ENCODE measurements around the gene PRKCH.

Gene PRKCH

DNA sequence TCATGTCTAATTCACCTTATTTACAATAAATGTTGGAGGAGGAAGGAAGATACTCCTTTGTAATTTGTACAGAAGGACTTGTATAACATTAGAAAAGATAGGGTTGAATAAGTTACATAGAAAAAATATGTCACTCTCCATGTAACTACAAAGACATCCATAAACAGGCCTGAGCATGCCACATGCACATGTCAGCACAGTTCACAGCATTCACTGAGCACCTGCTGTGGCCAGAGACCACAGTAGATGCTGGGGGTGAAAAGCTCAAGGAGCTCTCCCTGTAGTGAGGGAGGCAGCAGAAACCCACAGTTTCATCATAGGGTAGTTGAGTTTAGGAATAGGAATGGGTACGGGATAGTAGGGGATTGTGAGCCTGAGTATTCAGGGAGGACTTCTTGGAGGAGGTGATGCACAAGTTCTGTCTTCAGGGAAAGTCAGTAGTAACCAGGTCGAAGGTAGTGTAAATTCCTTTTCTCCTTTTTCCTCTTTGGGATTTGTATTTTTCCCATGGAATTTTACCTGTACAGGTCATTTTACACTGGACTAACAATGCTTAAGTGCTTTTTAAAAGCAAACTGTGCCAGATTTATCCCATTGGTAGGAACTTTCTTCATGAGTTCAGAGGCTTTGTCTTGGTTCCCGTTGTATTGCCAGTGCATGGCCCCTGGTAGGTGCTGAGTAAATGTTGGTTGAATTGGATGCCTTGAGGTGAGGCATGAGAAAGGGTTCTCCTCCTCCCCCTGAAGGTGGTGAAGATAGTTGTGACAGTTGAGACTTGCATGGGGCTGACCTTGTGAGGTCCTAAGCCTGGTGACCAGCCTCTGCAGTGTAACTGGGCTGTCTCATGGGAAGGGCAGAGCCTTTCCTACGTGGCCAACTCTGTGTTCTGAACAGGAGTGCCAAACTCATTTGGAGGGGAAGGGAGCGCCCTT, 20.2 kb downstream of the PRKCH start:
- DNase-seq = no peak

DNA sequence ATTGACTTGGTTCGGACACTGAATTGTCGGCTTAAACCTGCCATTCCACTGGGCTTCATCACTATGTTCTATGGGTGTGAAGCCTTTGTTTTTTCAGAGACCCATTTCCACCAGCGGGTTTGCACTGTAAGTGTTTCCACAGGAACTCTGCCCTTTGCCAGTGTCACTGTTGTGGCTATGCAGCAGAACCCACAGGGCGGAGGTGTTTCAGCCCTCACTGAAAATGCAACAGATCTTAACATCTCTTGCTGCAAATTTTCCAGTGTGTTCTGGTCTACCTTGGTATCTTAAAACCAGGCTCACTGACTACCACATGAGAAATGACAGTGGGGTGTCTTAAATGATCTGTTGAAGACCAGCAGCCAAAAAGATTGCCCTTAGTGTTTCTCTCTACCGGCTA, 21.1 kb downstream of the PRKCH start:
- DNase-seq = no peak

DNA sequence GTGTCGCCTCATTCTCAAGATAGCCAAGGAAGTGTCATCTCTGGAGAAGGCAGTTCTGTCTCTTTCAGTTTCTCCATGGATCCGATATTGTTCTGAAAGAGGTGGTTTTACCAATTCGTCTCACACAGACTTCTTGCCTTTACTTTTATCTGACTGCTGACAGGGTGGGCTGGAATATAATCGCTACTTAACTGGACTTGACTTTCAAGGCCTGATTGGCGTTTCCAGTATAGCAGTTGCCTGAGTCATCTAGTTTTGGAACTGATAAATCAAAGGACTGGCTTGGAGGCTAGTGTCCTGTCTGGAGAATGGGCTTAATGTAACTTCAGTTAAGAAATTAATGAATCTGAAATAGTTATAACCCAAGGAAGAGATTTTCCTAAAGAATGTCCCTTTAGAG, 21.6 kb downstream of the PRKCH start:
- DNase-seq = no peak

DNA sequence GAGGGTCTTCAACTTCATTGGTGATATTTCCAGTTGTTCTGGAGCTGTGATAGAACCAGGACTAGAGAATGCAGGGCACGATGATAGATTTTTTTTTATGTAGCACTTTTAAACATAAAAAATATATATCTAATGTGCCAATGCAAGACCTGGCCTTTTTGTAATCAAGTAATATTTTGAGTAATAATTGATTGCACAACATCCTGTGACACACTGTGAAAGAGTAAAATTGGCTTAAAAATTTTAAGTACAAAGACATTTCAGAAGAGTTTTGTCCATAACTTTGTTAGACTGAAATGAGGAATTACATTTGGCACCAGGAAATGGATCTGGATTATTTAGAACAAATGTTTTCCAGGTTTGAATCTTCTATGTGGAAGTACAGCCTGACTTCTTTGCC, 22.1 kb downstream of the PRKCH start:
- DNase-seq = no peak

DNA sequence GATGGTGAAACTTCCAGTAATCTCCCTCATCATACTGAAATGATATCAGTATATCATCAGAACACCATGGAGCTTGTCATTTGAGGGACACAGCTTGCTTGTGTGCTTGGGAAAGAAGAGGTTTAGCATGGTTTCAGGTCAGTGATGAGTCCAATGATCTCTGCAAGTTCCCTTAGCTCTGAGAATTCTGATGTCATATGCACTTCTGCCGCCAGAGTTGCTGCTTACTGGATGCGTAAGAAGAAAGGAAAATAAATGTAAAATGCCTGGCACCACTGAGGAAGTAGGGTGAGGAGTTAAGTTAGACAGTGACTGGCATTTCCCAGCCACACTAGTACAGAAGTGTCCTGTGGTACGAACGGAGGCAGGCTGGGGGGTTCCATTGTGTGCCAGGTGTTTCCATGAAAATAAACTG, 22.6 kb downstream of the PRKCH start:
- no peak for DNase-seq

DNA sequence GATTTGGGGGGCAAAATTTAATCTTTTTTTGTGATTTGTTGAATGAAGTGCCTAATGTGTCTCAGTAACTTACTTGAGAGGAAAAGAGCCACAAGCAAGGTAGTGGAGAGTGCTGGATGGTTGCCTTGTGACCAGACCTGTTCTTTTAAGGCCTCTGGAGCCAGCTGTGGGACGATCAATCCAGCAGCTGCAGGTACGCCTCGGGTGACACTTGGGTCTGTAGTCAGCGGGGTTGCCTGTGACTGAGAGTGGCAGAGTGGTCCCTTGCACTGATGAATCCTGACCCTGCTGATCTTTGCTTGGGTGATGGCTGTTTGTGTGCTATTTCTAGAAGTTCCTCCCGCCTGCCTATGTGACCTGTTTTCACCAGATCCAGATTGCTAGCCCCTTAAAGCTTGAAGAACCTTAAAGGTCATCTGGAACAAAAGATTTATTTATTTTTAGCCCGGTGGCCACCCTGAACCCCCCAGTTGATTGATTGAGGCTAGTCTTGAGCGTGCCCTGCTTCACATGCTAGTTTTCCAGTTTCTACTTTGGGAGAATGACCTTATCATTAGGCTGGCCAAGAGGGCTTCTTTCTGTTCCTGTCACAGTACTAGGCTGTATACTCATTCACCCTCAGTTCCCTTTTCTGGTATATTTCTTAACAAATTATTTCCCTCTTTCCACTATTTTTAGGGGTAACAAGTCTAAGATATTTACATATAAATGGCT, 23.2 kb downstream of the PRKCH start:
- no peak for DNase-seq

DNA sequence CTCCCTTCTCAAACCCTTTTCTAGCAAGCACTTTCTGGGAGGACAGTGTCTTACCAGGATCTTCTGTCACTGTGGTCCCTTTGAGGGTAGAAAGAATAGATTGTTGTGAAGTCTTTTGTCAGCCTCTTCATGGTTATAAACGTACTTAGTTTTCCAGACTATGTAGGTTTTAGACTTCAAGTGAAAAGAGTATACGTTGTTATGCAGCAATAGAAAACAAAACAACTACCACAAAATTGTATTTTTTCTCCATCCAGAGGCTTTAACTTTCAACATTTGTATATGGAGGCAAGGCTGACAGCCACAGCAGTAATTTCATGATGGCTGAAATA, 23.7 kb downstream of the PRKCH start:
- DNase-seq = no peak

DNA sequence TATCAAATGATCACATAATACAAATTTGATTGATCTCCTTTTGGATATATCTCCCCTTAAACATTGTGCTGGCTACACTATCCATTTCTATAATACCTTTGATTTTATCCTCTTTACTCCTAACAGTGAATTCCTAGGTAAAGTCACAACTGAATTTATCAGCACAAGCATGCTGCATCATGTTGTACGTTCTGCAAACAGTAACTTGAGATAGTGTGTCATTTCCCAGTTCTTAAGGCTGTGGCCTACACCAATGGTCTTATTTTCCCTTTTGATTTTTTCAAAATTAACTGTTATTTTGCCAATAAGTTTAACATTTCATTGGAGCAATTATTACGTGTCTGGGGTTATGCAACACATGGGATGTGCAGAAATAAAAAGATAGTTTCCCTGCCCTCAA, 24.8 kb downstream of the PRKCH start:
- DNase-seq = no peak

DNA sequence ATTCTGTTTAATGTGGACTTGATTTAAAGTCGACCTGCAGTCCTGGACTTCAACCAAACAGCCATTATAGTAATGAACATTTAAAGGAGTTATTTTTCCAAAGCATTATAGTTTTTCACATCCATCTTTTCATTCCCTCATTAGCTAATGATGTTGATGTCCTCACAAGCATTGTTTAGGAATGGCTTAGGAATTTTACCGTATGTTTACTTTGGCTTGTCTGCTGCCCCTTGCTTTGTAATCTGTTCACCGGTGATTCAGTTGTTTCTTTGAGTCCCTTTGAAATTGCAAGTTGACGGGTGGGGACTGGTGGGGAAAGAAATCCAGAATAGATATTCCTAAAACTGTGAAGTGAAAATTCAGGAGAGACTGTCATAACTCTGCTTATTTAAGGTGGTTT, 25.4 kb downstream of the PRKCH start:
- DNase-seq = no peak

DNA sequence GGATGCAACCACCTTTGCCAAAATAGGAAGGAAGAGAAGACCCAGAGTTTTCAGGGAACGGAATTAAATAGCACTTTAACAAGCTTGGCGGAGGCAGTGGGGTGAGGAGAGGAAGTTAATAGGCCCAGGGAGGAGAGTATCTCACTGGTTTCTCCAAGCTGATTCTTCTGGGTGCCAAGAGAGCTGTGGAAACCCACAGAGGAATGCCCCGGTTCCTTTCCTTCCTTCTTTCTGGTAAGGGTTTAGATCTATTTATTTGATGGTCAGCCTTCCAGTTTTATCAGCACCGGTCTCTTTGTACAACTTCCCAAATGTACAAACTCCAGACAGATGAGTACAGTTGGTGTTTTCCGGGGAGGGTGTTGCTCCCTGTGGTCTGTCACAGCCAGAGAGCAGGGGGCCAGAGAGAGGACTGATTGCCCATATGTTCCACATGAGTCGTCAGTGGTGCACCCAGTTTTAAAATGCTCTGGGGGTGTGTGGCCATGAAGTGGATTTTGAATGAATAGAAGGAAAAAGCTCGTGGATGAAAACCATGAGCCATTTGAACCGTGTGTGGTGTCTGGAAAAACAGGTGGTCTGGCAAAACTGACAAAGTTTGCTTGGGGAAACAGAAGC, 26.6 kb downstream of the PRKCH start:
- no peak for DNase-seq

DNA sequence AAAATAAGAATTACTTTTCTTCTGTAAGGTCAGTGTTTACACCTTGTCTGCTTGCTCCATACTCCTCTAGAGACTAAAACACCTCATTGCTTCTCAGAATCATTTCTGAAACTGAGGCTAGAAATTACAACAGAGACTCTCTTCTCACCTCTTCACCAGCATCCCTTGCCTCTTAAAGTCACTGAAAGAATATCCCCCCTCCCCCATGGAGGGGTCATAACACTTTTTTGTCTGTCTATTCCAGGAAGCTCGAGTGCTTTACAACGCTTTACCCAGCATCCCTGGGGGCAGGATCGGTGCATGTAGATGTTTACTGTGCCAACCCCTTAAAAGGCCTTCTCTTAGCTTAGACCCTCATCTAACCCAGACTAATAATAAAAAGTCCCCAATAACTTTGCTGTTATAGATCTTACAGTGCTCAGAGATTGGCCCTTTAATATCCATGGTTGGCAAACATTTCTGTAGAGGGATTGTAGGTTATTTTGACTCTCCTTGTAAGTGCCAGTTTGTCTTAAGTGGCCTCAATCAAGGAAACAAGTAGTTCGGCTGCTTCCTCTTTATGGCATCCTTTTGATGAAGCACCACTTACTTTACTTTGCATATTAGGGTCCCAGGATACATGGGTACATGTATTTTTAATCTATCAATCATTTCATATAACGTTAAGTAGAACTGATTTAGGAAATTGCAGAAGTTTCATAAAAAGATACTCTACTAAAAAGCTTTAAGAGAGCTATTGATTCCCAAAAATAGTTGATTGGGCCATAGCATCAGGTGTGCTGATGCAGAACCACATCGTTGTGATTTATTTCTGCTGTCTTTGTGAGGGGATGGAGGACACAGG, 29.3 kb downstream of the PRKCH start:
- DNase-seq = no peak

DNA sequence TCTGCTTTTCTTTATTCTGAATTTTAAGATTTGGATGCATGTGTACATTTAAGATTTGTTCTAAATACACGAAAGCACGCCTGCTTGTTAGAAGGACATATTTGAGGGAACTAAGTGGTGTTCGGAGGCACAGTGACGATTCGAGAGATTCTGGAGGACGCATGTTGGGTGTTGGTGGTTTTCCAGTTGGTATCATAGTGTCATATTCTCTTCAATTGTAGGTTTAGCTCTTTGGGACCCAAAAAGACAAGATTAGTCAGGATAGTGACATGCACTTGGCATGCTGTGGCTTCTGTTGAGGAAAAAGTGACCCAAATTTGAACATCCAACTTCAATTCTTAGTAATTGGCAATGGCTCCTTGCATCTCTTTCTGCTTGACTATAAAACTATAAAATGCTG, 30.1 kb downstream of the PRKCH start:
- no peak for DNase-seq

DNA sequence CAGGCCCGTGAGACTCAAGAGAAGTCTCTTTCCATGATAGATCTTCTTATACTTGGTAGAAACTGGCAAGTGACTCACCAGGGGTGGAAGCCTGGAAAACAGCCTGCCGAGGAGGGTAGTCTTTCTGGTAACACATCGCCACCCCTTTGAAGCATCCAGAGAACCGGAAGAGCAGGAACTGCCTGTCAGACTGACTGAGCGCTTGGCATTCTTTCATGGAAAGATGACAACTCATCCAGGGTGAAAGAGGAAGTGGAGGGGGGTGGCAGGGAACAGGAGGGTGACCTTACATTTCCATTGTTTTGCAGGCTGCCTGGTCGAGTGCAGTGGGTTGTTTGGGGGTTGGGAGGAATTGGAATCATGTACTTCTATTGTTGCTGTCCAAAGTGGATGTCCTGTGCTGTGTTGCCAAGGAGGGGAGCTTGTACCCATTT, 34.5 kb downstream of the PRKCH start:
- DNase-seq = no peak

DNA sequence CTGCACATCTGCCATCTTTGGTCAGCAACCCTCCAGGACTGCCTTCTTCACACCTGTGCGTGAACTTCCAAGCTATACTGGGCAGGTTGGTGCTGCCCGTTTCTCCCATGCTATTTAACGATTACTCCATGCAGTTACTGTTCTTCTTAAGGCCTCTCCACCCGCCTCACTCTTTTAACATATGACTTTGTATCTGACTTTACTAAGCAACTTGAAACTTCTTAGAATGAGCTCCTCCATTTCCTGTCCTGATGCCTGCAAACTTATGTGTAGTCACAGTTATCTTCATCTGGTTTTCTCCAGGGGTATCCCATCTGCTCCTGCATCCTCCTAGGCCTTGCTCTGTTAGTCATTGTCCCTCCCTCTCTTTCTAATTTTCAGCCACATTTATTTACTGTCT, 35.7 kb downstream of the PRKCH start:
- DNase-seq = no peak

DNA sequence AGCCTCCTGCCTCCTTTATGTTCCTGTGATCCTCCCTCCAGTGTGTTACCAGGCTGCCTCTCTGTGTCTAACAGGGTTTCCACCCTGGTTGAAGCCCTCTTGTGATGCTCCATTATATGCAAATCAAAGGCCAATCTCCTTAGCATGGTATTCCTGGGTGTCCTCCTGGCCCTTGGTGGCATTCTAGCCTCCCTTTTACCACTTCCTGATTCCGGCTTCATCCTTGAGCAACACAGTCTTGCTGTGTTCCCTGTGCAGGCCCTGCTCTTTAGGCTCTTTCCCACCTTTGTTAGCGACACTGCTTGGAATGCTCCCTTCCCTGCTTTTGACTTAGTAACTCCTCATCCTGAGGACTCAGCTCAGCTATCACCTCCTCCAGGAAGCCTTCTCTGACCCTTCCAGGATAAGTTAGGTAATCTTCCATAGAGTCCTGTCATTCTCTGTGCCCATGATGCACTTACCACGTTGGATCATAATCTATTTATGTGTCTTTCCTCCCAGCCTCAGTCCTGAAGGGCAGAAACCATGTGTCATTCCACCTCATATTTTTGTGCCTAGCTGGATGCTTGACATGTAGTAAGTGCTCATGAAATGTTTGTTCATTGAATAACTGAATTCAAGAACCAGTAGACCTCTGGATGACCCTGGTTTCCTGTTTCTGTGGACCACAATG, 37.3 kb downstream of the PRKCH start:
- no peak for DNase-seq

DNA sequence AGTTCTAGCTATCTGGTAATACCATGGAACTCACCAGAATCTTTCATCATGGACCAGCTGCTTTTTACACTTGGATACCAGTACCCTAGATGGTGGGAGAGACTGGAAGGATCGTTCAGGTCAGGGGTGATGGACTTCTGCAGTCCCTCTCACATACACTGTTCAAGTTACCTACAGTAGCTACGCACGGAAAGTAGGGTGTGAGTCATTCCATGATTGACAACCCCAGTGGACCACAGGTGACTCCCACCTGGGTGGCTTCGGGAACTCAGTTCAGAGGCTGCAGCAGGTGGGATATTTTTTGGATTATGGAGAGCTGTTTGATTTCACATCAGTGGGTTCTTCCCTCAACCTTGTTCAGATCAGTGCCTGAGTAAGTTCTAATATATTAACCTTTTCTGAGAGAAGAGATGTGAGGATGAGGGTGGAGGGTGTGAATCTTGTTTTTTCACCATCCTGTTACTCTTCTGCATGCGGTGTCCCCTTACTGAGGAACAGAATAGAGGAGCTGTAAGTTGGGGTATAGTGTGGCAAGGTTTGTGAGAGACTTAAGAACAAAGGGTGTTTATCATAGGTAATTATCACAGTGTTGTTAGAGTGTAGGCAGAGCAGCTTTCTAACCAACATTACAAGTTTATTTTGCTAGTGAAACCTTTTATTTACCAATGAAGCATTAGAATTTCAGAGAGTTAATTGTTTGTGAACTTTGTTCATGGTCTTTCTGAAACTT, 39.6 kb downstream of the PRKCH start:
- no peak for DNase-seq

DNA sequence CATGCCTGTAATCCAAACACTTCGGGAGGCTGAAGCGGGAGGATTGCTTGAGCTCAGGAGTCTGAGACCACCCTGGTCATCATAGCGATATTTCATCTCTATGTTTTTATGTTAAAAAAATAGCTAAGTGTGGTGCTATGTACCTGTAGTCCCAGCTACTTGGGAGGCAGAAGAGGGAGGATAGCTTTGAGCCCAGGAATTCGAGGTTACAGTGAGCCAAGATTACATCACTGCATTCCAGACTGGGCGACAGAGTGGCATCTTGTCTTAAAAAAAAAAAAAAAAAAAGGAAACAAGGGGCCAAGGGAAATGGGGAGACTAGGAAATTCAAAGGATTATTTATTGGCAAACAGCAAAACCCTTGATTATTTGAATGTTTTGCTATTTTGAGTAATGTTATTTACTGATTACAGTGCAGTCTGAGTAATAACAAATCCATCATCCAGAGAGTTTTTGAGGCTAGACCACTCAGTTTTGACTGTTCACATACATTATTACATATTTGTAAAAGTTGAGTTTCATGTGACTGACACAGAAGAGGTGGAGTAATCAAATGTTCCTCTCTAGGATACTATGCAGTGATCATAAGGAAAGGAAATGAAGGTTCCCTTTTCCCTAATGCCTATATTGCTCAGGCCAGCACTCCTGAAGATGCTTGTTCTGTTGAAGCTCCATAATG, 40.8 kb downstream of the PRKCH start:
- DNase-seq = no peak

DNA sequence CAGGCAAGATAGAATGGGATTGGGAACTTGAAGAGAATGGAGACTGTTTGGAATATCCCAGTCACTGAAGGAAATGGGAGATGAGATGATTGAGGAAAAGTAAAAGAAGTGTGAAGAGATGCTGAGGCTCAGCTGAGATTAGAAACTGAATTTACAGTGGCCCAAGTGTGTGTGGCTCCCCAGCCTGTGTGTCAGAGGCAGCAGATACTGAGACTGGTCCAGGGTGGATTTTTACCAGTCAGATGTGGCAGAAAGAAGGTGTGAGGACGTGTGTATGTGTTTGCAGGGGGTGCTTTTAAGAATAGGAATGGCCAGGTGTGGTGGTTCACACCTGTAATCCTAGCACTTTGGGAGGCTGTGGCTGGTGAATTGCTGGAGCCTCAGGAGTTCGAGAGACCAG, 42.9 kb downstream of the PRKCH start:
- DNase-seq = no peak

DNA sequence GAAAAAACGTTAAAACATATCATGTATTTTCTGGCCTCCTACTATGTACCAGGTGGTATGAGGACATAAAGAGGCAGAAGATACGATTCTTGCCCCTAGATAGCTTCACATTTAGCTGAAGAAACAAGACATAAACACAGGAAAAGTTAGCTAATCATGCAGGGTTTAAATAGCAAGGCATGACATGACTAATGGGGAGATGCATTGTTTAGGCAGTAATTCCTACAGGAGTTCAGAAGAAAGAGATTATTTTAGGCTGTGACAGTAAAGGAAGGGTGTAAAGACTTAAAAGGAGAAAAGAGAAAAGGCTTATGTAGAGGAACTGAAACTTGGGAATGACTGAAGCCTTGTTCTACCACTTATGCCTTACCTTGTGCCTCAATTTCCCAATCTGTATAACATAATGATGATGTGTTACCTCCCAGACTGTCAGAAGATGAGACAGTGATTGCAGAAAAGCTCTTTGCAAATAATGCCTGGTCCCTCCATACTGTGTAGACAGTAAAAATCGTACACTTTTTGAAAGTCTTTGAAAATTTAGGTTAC, 44.4 kb downstream of the PRKCH start:
- no peak for DNase-seq

DNA sequence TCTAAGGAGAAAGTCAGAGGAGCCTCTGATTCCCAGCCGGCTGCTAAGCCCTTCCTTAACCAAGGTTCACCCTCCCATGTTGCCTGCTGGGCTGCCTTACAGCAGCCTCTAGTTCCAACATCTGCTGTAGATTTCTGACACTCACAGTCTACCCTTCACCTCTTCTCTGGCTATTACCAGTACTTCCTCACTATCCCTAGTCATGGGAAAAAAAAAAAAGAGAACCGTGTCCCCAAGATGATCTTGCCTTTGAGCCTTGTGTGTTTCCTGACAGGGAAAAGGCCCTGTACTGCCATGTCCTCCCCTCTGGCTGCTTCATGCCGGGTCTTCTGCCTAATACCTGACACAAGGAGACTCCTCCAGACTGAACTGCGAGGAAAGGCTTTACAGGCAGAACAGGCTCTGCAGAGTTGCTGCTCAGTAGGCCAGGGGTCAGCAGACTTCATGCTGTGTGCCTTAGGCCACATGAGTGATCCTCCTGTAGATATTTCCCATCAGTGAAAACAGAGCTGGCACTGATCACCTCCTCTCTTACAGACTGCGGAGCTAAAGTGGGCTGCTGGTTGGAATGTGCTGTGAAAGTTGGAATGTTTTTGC, 46.8 kb downstream of the PRKCH start:
- DNase-seq = no peak

Measured in NCI-H446 treated with DMSO at 0.1 percent for 48 hours (cell line).